HG03565 (cell line): ENCODE measurements around the gene DCAF15.
"Not testable (repeated sequence)": the region's sequence is repeated elsewhere in the genome, so short reads cannot be mapped to it uniquely, and the experiment has no call there.

Experiments
- ATAC-seq: cut with Tn5 transposase; IDR thresholded peaks from one replicate; pipeline ENCODE4 v1.9.1; 2021; ENCODE audit warnings: mild to moderate bottlenecking, moderate library complexity; ENCODE audit not compliant: unreplicated experiment

DCAF15 gene

GRCh38 chr19:13973479-13973878, 21.2 kb downstream of the DCAF15 start:
- ATAC-seq, result not testable (repeated sequence)

DNA sequence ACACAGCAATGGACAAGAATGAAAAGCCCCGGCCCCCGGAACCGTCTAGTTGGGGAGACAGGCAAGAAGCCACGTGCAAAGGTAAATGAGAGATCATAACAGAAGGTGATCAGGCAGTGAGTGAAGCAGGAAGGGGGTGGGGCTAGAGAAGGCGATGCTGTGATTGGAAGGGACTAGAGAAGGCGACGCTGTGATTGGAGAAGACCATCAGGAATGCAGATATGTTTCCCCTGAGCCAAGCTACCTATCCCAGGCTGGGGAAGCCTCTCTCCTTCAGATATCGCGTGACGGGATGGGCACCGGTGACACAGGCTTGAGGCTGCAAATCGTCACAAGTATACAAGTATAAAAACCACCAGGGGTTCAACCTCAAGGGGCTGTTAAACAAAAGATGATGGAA, 21.8 kb downstream of the DCAF15 start:
- ATAC-seq, result no peak

GRCh38 chr19:13975870-13976269, 23.6 kb downstream of the DCAF15 start:
- ATAC-seq, result no peak

DNA sequence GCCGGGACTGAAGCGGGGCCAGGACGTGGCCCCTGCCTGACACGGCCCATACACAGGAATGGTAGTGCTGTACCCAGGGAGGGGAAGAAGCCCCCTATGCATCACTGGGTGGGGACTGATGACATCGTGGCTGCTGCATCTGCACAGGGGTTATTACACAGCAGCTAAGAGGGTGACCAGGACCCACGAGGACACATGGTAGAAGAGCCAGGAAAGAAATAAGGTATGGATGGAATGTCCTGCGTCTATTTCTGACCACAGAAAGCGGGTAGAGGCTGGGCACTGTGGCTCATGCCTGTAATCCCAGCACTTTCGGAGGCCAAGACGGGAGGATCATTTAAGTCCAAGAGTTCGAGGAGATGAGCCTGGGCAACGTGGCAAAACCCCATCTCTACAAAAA, 24.1 kb downstream of the DCAF15 start:
- no peak for ATAC-seq

DNA sequence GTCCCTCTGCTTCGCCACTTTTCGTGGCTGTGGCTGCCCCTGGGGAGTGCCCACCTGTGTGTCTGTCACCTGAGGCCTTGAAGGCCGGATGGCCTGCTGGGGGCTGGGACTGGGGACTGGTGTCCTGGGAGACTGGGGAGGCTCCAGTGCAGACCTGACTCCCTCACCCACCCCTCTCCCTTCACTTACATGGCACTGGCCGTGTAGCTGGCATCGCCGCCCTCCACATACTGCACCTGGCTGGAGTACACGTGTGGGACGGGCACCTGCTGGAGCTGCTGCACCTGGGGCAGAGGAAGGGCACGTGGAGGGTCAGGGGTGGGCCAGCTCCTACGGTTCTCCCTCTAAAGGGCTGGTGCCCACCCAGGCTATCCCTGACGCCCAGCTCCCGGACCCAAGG, 25.5 kb downstream of the DCAF15 start:
- no peak for ATAC-seq

- ATAC-seq, result no peak
Observed at GRCh38 chr19:13978351-13979243, 26.3 kb downstream of the DCAF15 start.

- ATAC-seq, result no peak
Observed at GRCh38 chr19:13979244-13979615, 26.9 kb downstream of the DCAF15 start.

- ATAC-seq, result no peak
Observed at GRCh38 chr19:13979686-13980085, 27.4 kb downstream of the DCAF15 start.

DNA sequence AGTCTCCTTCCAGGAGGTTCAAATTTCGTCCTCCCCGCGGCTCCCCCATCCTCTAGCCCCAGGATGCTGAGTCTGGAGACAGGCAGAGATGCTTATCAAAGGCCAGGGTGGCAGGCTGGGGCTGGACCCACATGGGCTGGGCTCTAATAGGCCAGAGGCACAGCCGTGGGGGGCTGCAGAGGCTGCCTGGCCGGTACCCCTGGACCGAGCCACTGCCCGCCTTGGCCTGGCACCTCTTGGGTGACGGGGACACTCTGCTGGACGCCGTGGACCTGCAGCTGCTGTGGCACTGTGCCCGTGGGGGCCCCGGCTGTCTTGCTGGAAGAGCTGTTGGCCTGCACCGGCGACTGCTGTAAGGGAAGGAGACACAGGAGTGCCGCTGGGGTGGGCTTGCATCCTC, 28.0 kb downstream of the DCAF15 start:
- ATAC-seq, result no peak

DNA sequence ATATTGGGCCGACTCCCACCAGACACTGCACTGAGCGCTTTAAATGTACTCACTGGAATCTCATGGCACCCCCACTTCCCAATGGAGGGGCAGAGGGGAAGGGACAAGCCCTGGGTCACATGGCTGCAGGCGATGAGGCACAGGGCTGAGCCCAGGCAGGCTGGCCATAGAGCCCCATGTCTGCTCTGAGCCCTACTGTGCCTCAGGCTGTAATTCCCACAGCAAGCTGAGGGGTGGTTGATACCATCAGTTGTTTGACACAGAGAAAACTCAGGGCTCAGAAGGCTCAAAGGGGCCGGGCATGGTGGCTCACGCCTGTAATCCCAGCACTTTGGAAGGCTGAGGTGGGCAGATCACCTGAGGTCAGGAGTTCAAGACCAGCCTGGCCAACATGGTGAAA, 28.7 kb downstream of the DCAF15 start:
- no peak for ATAC-seq

- ATAC-seq, result no peak
Observed at GRCh38 chr19:13981467-13981866, 29.2 kb downstream of the DCAF15 start.

DNA sequence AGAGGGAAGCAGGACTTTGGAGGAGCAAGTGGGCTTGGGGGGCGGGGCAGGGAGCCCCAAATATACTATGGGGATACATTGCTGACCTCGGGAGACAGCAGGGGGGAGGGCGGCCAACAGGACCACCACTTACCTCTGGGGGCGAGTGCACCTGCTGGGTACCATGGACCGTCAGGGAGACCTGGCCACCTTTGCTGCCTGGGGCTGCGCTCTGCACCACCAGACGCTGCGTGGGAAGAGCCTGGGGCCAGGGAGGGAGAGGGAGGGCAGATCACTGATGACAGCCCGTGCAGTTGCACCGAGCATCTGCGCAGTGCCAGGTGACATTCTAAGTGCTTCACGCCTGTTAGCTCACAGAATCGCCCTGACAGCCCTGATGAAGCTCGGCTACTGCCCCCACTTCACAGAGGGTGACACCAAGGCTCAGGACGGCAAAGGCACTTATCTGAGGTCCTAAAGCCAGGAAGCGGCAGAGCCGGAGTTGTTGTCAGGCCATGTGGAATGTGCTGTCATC, 29.7 kb downstream of the DCAF15 start:
- ATAC-seq, result no peak

GRCh38 chr19:13982773-13983172, 30.5 kb downstream of the DCAF15 start:
- ATAC-seq, result no peak

- no peak for ATAC-seq
Observed at GRCh38 chr19:13983213-13983889, 31.0 kb downstream of the DCAF15 start.

DNA sequence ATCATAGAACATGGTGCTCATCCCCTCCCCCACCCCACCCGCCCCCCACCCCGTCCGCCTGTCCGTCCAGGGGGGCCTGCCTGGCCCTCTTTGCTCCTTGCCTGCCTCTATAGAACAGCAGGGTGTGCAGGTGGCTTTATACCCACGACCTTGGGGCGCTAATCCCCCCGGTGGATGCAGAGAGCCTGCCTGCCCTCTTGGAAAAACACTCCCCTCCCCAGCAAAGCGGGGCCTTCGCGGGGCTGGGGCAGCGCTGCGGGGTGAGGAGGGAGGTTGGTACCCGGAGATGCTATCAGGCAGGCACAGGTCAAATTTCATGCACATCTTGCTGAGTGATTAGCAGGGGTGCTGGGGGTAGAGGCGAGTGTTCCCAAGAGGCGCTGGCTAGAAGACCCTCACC, 31.9 kb downstream of the DCAF15 start:
- no peak for ATAC-seq

GRCh38 chr19:13984875-13985741, 32.8 kb downstream of the DCAF15 start:
- no peak for ATAC-seq

GRCh38 chr19:13985771-13986347, 33.5 kb downstream of the DCAF15 start:
- ATAC-seq, result peak; percentile 13

GRCh38 chr19:13986348-13986904, 34.1 kb downstream of the DCAF15 start:
- peak; percentile 73 for ATAC-seq

GRCh38 chr19:13987101-13987890, 35.0 kb downstream of the DCAF15 start:
- ATAC-seq, result no peak

DNA sequence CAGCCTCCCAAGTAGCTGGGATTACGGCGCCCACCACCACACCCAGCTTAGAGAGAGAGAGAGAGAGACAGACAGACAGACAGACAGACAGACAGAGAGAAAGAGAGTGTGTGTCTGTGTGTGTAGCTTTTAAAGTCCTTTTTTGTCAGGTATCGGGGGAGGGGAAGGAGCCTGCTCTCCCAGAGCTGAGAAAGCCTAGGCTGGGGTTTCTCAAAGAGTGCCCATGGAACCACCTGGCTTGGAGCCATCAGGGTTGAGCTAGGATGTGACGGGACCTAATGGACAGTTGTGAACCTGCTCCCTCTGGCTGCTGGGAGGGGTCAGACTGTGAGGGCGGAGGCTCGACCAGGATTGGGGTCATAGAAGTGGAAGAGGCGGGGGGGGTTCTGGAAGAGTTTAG, 37.2 kb downstream of the DCAF15 start:
- no peak for ATAC-seq
